Neural progenitor cell (in vitro differentiated cells): ENCODE results near the gene JAKMIP2.

Experiments
- EZH2 ChIP-seq: fragments of 200-600 bp; sonication (generic); IDR thresholded peaks from 2 replicates; pipeline ENCODE4 v1.6.1; 2017; ENCODE audit warnings: antibody characterized with exemption, mild to moderate bottlenecking, moderate library complexity
- EZH2phosphoT487 ChIP-seq: fragments of 200-600 bp; sonication (generic); IDR thresholded peaks from 2 replicates; pipeline ENCODE4 v1.6.1; 2017; ENCODE audit warnings: antibody characterized with exemption
- TF ChIP-seq, protein P1 (sequence below): fragments of 200-600 bp; sonication (generic); IDR thresholded peaks from 2 replicates; pipeline ENCODE4 v1.5.1; 2017; ENCODE audit warnings: antibody characterized with exemption, mild to moderate bottlenecking

DNA sequence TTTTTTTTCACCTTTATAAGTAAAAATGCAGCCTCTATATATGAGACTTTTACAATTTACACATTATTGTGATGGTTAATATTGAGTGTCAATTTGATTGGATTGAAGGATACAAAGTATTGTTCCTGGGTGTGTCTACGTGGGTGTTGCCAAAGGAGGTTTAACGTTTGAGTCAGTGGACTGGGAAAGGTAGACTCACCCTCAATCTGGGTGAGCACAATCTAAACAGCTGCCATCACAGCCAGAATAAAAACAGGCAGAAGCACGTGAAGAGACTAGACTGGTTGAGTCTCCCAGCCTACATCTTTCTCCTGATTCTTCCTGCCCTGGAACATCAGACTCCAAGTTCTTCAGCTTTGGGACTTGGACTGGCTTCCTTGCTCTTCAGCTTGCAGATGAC, 139.9 kb downstream of the JAKMIP2 start:
- TF ChIP-seq, protein P1, sequence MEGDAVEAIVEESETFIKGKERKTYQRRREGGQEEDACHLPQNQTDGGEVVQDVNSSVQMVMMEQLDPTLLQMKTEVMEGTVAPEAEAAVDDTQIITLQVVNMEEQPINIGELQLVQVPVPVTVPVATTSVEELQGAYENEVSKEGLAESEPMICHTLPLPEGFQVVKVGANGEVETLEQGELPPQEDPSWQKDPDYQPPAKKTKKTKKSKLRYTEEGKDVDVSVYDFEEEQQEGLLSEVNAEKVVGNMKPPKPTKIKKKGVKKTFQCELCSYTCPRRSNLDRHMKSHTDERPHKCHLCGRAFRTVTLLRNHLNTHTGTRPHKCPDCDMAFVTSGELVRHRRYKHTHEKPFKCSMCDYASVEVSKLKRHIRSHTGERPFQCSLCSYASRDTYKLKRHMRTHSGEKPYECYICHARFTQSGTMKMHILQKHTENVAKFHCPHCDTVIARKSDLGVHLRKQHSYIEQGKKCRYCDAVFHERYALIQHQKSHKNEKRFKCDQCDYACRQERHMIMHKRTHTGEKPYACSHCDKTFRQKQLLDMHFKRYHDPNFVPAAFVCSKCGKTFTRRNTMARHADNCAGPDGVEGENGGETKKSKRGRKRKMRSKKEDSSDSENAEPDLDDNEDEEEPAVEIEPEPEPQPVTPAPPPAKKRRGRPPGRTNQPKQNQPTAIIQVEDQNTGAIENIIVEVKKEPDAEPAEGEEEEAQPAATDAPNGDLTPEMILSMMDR, result no peak
- TF ChIP-seq EZH2 (no peak), EZH2phosphoT487 (no peak)
